ENCODE measurements around the gene OR6J1. TPM values are rescaled to one million over a fixed set of nuclear protein-coding genes. Genes with fewer than 3 reads are reported as not detected.

Gene OR6J1
- total and polyA plus RNA-seq, 2 of the 13 experiments (the other 11 are each of a cell fraction or from before 2014, with no cell fraction given), result not detected

DNA sequence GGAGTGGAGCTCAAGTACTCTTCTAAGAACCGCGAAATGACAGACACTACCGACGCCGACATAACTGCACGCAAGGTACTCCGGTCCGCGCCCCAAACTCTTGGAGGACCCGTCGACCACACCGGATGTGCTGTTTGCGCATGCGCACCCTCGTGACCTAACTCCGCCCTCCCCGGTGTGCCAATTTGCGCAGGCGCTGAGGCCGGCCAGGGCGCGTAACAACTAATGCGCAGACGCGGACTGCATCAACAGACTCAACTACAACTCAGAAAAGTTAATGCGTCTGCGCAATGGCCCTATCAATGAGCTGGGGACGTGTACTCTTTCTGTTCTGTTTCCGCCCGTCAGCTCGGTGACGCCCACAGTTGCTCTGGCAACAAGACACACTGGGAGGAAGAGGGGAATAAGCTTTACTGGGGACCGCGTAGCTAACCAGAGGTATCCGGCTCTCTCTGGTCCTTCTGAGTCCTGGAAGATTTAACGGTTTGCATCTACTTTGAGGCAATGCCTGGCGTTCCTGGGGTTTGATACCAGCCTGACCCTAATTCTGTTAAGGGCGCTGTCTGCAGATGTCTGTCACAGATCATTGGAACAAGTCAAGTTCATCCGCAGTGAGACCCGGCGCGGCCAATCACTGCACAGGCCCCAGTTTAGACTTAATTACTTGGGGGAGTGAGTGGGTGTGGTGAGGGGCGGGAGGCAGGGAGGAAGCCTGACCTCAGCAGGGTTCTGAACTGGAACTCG, 54.9 kb downstream of the OR6J1 start, which contains the start of gene DAD1 (continued):
- TF ChIP-seq ZNF652 (CRISPR knock-in tag; IDR thresholded peaks at IDR 0.05; ENCODE audit: borderline replicate concordance, low read depth) (no peak), ZFP1 (CRISPR knock-in tag; IDR thresholded peaks at IDR 0.05) (peak; percentile 23; the same call in 1 of the 2 replicates), ZC3H4 (CRISPR knock-in tag; IDR thresholded peaks at IDR 0.05; ENCODE audit: borderline replicate concordance) (no peak), ZNF782 (CRISPR knock-in tag; IDR thresholded peaks at IDR 0.05; ENCODE audit: borderline replicate concordance) (peak; percentile 84; the same call in 1 of the 2 replicates), RARG (CRISPR knock-in tag; IDR thresholded peaks at IDR 0.05; ENCODE audit: low read depth) (no peak), SIX4 (CRISPR knock-in tag; IDR thresholded peaks at IDR 0.05) (peak; percentile 14; the same call in 1 of the 2 replicates), ZFY (CRISPR knock-in tag; IDR thresholded peaks at IDR 0.05) (peak; percentile 43; the same call in 1 of the 2 replicates), ZNF264 (CRISPR knock-in tag; IDR thresholded peaks at IDR 0.05) (no peak), KDM4B (CRISPR knock-in tag; IDR thresholded peaks at IDR 0.05) (peak; percentile 53; the same call in 1 of the 2 replicates), HMGXB3 (CRISPR knock-in tag; IDR thresholded peaks at IDR 0.05; ENCODE audit: borderline replicate concordance) (peak; percentile 75; the same call in 1 of the 2 replicates), SRSF1 (optimal IDR thresholded peaks at IDR 0.05; ENCODE audit: low read depth, low read length) (peak; percentile 18), FOXJ3 (CRISPR knock-in tag; IDR thresholded peaks at IDR 0.05; ENCODE audit: borderline replicate concordance) (no peak), ZFP36 (IDR thresholded peaks at IDR 0.05; ENCODE audit: borderline replicate concordance, low read depth, low read length, partially characterized antibody) (no peak), MED1 (CRISPR knock-in tag; IDR thresholded peaks at IDR 0.05) (peak; percentile 14), GTF2F1 (IDR thresholded peaks at IDR 0.05; ENCODE audit: low read length) (peak; percentile 38; the same call in 1 of the 2 replicates)
- TF ChIP-seq, protein P1, sequence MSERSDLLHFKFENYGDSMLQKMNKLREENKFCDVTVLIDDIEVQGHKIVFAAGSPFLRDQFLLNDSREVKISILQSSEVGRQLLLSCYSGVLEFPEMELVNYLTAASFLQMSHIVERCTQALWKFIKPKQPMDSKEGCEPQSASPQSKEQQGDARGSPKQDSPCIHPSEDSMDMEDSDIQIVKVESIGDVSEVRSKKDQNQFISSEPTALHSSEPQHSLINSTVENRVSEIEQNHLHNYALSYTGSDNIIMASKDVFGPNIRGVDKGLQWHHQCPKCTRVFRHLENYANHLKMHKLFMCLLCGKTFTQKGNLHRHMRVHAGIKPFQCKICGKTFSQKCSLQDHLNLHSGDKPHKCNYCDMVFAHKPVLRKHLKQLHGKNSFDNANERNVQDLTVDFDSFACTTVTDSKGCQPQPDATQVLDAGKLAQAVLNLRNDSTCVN (CRISPR knock-in tag; IDR thresholded peaks at IDR 0.05; ENCODE audit: borderline replicate concordance), result peak; percentile 83
- TF ChIP-seq, protein P2, sequence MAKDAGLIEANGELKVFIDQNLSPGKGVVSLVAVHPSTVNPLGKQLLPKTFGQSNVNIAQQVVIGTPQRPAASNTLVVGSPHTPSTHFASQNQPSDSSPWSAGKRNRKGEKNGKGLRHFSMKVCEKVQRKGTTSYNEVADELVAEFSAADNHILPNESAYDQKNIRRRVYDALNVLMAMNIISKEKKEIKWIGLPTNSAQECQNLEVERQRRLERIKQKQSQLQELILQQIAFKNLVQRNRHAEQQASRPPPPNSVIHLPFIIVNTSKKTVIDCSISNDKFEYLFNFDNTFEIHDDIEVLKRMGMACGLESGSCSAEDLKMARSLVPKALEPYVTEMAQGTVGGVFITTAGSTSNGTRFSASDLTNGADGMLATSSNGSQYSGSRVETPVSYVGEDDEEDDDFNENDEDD (CRISPR knock-in tag; IDR thresholded peaks at IDR 0.05; ENCODE audit: borderline replicate concordance), result peak; percentile 45; the same call in 1 of the 2 replicates
- TF ChIP-seq, protein P3, sequence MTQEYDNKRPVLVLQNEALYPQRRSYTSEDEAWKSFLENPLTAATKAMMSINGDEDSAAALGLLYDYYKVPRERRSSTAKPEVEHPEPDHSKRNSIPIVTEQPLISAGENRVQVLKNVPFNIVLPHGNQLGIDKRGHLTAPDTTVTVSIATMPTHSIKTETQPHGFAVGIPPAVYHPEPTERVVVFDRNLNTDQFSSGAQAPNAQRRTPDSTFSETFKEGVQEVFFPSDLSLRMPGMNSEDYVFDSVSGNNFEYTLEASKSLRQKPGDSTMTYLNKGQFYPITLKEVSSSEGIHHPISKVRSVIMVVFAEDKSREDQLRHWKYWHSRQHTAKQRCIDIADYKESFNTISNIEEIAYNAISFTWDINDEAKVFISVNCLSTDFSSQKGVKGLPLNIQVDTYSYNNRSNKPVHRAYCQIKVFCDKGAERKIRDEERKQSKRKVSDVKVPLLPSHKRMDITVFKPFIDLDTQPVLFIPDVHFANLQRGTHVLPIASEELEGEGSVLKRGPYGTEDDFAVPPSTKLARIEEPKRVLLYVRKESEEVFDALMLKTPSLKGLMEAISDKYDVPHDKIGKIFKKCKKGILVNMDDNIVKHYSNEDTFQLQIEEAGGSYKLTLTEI (CRISPR knock-in tag; conservative IDR thresholded peaks at IDR 0.05), result no peak
- TF ChIP-seq, protein P4, sequence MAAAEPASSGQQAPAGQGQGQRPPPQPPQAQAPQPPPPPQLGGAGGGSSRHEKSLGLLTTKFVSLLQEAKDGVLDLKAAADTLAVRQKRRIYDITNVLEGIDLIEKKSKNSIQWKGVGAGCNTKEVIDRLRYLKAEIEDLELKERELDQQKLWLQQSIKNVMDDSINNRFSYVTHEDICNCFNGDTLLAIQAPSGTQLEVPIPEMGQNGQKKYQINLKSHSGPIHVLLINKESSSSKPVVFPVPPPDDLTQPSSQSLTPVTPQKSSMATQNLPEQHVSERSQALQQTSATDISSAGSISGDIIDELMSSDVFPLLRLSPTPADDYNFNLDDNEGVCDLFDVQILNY (CRISPR knock-in tag; conservative IDR thresholded peaks at IDR 0.05), result peak; percentile 61; the same call in 1 of the 2 replicates
